Measurements from ENCODE around the gene ACACB.

DNA sequence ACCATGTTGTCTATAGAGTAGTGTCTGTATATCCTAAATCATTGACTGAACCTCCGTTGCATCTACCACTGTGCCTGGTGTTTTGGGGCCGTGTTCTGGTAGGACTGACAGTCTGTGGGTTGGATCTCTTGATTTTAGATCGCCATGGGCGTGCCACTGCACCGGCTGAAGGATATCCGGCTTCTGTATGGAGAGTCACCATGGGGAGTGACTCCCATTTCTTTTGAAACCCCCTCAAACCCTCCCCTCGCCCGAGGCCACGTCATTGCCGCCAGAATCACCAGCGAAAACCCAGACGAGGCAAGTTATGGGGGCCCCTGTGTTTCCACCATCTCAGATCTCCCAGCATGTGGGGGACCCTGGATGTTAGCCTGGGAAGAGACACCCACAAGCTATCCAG is 69.1 kb downstream of the ACACB start:
- TF ChIP-seq, protein P1, sequence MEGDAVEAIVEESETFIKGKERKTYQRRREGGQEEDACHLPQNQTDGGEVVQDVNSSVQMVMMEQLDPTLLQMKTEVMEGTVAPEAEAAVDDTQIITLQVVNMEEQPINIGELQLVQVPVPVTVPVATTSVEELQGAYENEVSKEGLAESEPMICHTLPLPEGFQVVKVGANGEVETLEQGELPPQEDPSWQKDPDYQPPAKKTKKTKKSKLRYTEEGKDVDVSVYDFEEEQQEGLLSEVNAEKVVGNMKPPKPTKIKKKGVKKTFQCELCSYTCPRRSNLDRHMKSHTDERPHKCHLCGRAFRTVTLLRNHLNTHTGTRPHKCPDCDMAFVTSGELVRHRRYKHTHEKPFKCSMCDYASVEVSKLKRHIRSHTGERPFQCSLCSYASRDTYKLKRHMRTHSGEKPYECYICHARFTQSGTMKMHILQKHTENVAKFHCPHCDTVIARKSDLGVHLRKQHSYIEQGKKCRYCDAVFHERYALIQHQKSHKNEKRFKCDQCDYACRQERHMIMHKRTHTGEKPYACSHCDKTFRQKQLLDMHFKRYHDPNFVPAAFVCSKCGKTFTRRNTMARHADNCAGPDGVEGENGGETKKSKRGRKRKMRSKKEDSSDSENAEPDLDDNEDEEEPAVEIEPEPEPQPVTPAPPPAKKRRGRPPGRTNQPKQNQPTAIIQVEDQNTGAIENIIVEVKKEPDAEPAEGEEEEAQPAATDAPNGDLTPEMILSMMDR (IDR thresholded peaks at IDR 0.05), result no peak
- TF ChIP-seq POLR2AphosphoS5 (IDR thresholded peaks at IDR 0.05), result no peak
- TF ChIP-seq POLR2A (IDR thresholded peaks at IDR 0.05), result no peak
